MG63 (cell line): ENCODE measurements around the gene CCDC57. TPM values are rescaled to one million over a fixed set of nuclear protein-coding genes. Genes with fewer than 3 reads are reported as not detected.

ENCODE experiments used
- DNase-seq: peaks from one replicate; pipeline ENCODE4 v3.0.0-alpha.2; 2020
- H3K27me3 ChIP-seq: fragments of 250-450 bp; sonication (Bioruptor Pico); 2 replicates; pipeline ENCODE4 v1.5.1; 2020; ENCODE audit warnings: mild to moderate bottlenecking, moderate library complexity
- H3K36me3 ChIP-seq: fragments of 250-450 bp; sonication (Bioruptor Pico); 2 replicates; pipeline ENCODE4 v1.5.1; 2020; ENCODE audit warnings: mild to moderate bottlenecking, moderate library complexity
- H3K4me3 ChIP-seq: fragments of 250-450 bp; sonication (Bioruptor Pico); 2 replicates; pipeline ENCODE4 v1.5.1; 2020; ENCODE audit warnings: mild to moderate bottlenecking, moderate library complexity
- H3K9me3 ChIP-seq: fragments of 250-450 bp; sonication (Bioruptor Pico); 2 replicates; pipeline ENCODE4 v1.5.1; 2020; ENCODE audit warnings: mild to moderate bottlenecking, moderate library complexity
- total RNA-seq: library from RNA; depleted of rRNA; stranded (reverse); fragments of >200 nt; shearing (Covaris generic); gene quantifications from 2 replicates; pipeline ENCODE4 v1.2.3, GENCODE V29; 2014; ENCODE audit warnings: low replicate concordance

Gene CCDC57
- total RNA-seq, 1 experiment from 2014 or later = 8.2 TPM

- no peaks in the 10 kb centered on the region for H3K9me3 ChIP-seq
- DNase-seq = no peak
- no peak overlapping the region for H3K4me3 ChIP-seq
- H3K27me3 ChIP-seq = no peaks in the 10 kb centered on the region
- H3K36me3 ChIP-seq = peaks cover 94% of the 10 kb centered on the region
Measured at GRCh38 chr17:82240506-82241182, 28.0 kb upstream of the CCDC57 start.

GRCh38 chr17:82239926-82240505 is 27.4 kb upstream of the CCDC57 start:
- Histone ChIP-seq H3K9me3 (no peaks in the 10 kb centered on the region), H3K4me3 (no peak overlapping the region), H3K27me3 (no peaks in the 10 kb centered on the region), H3K36me3 (peaks cover 94% of the 10 kb centered on the region)
- DNase-seq = no peak

GRCh38 chr17:82239401-82239925 is 26.8 kb upstream of the CCDC57 start:
- Histone ChIP-seq H3K36me3 (peaks cover 94% of the 10 kb centered on the region), H3K9me3 (no peaks in the 10 kb centered on the region), H3K27me3 (no peaks in the 10 kb centered on the region), H3K4me3 (no peak overlapping the region)
- DNase-seq = no peak

GRCh38 chr17:82238472-82239201 is 26.0 kb upstream of the CCDC57 start:
- no peak for DNase-seq
- Histone ChIP-seq H3K9me3 (no peaks in the 10 kb centered on the region), H3K36me3 (peaks cover 91% of the 10 kb centered on the region), H3K27me3 (no peaks in the 10 kb centered on the region), H3K4me3 (no peak overlapping the region)

- H3K9me3 ChIP-seq = no peaks in the 10 kb centered on the region
- DNase-seq = no peak
- H3K4me3 ChIP-seq = no peak overlapping the region
- H3K27me3 ChIP-seq = no peaks in the 10 kb centered on the region
- peaks cover 91% of the 10 kb centered on the region for H3K36me3 ChIP-seq
Measured at GRCh38 chr17:82237746-82238471, 25.3 kb upstream of the CCDC57 start.

GRCh38 chr17:82237083-82237745 is 24.6 kb upstream of the CCDC57 start:
- no peak for DNase-seq

GRCh38 chr17:82236142-82236971 is 23.7 kb upstream of the CCDC57 start:
- Histone ChIP-seq H3K36me3 (peaks cover 91% of the 10 kb centered on the region), H3K4me3 (no peak overlapping the region)
- DNase-seq = peak; percentile 62

More at GRCh38 chr17:82237083-82237745, 24.6 kb upstream of the CCDC57 start:
- H3K36me3 ChIP-seq = peaks cover 89% of the 10 kb centered on the region
- H3K9me3 ChIP-seq = no peaks in the 10 kb centered on the region
- no peaks in the 10 kb centered on the region for H3K27me3 ChIP-seq
- no peak overlapping the region for H3K4me3 ChIP-seq

GRCh38 chr17:82235775-82236141 is 23.1 kb upstream of the CCDC57 start:
- H3K36me3 ChIP-seq = peaks cover 90% of the 10 kb centered on the region
- no peaks in the 10 kb centered on the region for H3K27me3 ChIP-seq
- DNase-seq = no peak
- H3K9me3 ChIP-seq = no peaks in the 10 kb centered on the region
- H3K4me3 ChIP-seq = no peak overlapping the region

More at GRCh38 chr17:82236142-82236971, 23.7 kb upstream of the CCDC57 start:
- H3K9me3 ChIP-seq = no peaks in the 10 kb centered on the region
- no peaks in the 10 kb centered on the region for H3K27me3 ChIP-seq

- Histone ChIP-seq H3K36me3 (peaks cover 90% of the 10 kb centered on the region), H3K27me3 (no peaks in the 10 kb centered on the region), H3K9me3 (no peaks in the 10 kb centered on the region), H3K4me3 (no peak overlapping the region)
- DNase-seq = no peak
Measured at GRCh38 chr17:82235056-82235774, 22.6 kb upstream of the CCDC57 start.

GRCh38 chr17:82234211-82235055 is 21.8 kb upstream of the CCDC57 start:
- DNase-seq = no peak
- H3K27me3 ChIP-seq = no peaks in the 10 kb centered on the region
- peaks cover 90% of the 10 kb centered on the region for H3K36me3 ChIP-seq
- no peaks in the 10 kb centered on the region for H3K9me3 ChIP-seq
- no peak overlapping the region for H3K4me3 ChIP-seq

- no peak overlapping the region for H3K4me3 ChIP-seq
Measured at GRCh38 chr17:82232876-82233785, 20.5 kb upstream of the CCDC57 start.

GRCh38 chr17:82232322-82232820 is 19.7 kb upstream of the CCDC57 start:
- peaks cover 76% of the 10 kb centered on the region for H3K36me3 ChIP-seq
- H3K9me3 ChIP-seq = no peaks in the 10 kb centered on the region
- no peak for DNase-seq
- no peak overlapping the region for H3K4me3 ChIP-seq
- H3K27me3 ChIP-seq = no peaks in the 10 kb centered on the region

More at GRCh38 chr17:82232876-82233785, 20.5 kb upstream of the CCDC57 start:
- no peak for DNase-seq
- Histone ChIP-seq H3K9me3 (no peaks in the 10 kb centered on the region), H3K36me3 (peaks cover 84% of the 10 kb centered on the region), H3K27me3 (no peaks in the 10 kb centered on the region)

- H3K9me3 ChIP-seq = no peaks in the 10 kb centered on the region
- peaks cover 70% of the 10 kb centered on the region for H3K36me3 ChIP-seq
- peak overlapping the region; percentile 90 for H3K4me3 ChIP-seq
- no peaks in the 10 kb centered on the region for H3K27me3 ChIP-seq
- no peak for DNase-seq
Measured at GRCh38 chr17:82231562-82232321, 19.1 kb upstream of the CCDC57 start.
